Activated CD8-positive, alpha-beta memory T cell treated with anti-CD3 and anti-CD28 coated beads for 48 hours (primary cell): Measurements from ENCODE around the gene PPP1R26.
"Not testable (repeated sequence)": the region's sequence is repeated elsewhere in the genome, so short reads cannot be mapped to it uniquely, and the experiment has no call there.

Experiments used
- DNase-seq, 3 experiments: peaks; one replicate each; pipeline ENCODE4 v3.0.0-alpha.2; 2020; ENCODE audit warnings: low read depth in 2 of 3, low spot score in 2 of 3

The PPP1R26 gene

GRCh38 chr9:135519179-135519971, 39.8 kb downstream of the PPP1R26 start:
- no peak for DNase-seq

- DNase-seq: no peak
Observed at GRCh38 chr9:135520916-135521607, 41.5 kb downstream of the PPP1R26 start, which contains the start of gene LCN1. TSS of gene LCN1 (plus strand) at chr9:135521440. CDS start at chr9:135521498, 58 bp downstream.

GRCh38 chr9:135521608-135522095, 42.1 kb downstream of the PPP1R26 start:
- no peak for DNase-seq

- no peak for DNase-seq
Observed at GRCh38 chr9:135522137-135522877, 42.7 kb downstream of the PPP1R26 start.

GRCh38 chr9:135522931-135523330, 43.3 kb downstream of the PPP1R26 start:
- DNase-seq: no peak

GRCh38 chr9:135523521-135524129, 44.0 kb downstream of the PPP1R26 start:
- DNase-seq: no peak

- DNase-seq: no peak
Observed at GRCh38 chr9:135524130-135524861, 44.7 kb downstream of the PPP1R26 start.

GRCh38 chr9:135525241-135526088, 45.9 kb downstream of the PPP1R26 start:
- no peak for DNase-seq

GRCh38 chr9:135526089-135526729, 46.6 kb downstream of the PPP1R26 start:
- DNase-seq: no peak

- DNase-seq: no peak
Observed at GRCh38 chr9:135526730-135527571, 47.4 kb downstream of the PPP1R26 start.

GRCh38 chr9:135528842-135529435, 49.4 kb downstream of the PPP1R26 start:
- DNase-seq: not testable (repeated sequence)

- no peak for DNase-seq
Observed at GRCh38 chr9:135530146-135530545, 50.6 kb downstream of the PPP1R26 start.

- no peak for DNase-seq
Observed at GRCh38 chr9:135531096-135531495, 51.5 kb downstream of the PPP1R26 start.

- DNase-seq: no peak
Observed at GRCh38 chr9:135533113-135533512, 53.5 kb downstream of the PPP1R26 start.

- no peak for DNase-seq
Observed at GRCh38 chr9:135533674-135534073, 54.1 kb downstream of the PPP1R26 start.

- DNase-seq: not testable (repeated sequence)
Observed at GRCh38 chr9:135534192-135534711, 54.7 kb downstream of the PPP1R26 start.

- not testable (repeated sequence) for DNase-seq
Observed at GRCh38 chr9:135534826-135535225, 55.2 kb downstream of the PPP1R26 start.
